ENCODE data around the gene ADI1.
"Not testable (repeated sequence)": the region's sequence is repeated elsewhere in the genome, so short reads cannot be mapped to it uniquely, and the experiment has no call there.

ADI1 gene

DNA sequence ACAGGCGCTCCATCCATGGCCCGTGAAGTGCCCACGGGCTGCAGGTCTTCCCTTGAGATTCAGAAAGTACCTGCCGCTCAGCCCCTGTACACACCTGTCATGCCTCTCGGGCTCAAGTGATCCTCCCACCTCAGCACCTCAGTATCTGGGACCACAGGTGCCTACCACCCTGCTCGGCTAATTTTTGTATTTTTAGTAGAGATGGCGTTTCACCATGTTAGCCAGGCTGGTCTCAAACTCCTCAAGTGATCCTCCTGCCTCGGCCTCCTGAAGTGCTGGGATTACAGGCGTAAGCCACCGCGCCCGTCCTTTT, 26.9 kb downstream of the ADI1 start:
- not testable (repeated sequence) for DNase-seq

DNA sequence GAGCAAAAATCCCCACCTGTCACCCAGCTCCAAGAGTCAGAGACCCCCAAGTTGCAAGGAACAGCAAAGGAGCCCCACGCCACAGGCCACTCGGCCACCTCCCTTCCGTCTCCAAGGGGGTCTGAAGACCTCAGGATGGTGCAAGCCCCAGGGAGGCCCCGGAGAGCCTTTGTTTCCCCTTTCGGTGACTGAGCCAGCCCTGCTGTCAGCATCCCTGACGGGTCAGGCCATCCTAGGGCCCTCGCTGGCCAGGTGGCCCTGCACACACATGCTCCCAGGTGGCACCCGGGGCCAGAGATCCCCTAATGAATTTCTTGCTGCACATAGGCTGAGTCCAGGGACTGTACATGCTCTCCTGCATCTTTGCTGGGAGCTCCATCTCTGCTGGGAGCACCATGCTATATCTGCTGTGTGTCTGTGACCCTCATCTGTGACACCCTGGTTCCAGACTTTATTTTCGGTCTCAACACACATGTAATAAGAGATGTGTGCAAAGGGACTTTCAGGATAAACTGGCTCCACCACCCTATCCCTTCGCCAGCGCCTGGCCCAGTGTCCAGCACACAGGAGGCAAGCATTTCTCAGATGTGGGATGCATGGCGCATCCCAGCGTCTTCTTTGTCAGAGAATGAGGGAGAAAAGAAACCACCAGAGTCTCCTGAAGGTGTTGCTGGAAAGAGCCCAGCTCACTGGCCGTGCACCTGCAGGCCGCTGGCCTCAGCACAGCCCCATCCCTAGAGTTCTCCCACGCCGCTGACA, 27.4 kb downstream of the ADI1 start:
- DNase-seq = no peak

DNA sequence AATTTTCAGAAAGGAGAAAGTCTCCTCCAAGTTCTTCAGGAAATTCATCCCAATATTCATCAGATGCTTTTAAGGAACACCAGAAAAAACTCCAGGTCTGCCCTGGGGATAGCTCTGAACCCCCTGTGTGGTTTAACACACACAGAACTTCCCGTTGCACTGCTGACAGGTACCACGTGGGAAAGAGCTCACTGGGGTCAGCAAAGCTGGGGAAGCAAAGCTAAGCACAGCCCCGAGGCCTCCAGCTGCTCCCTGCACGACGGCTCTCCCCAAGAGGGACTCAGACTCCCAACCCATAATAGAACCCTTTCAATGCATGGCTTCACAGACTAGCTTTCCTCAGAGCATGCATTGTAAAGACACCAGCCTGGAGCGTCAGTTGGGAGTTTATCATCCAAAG, 28.0 kb downstream of the ADI1 start:
- no peak for DNase-seq

DNA sequence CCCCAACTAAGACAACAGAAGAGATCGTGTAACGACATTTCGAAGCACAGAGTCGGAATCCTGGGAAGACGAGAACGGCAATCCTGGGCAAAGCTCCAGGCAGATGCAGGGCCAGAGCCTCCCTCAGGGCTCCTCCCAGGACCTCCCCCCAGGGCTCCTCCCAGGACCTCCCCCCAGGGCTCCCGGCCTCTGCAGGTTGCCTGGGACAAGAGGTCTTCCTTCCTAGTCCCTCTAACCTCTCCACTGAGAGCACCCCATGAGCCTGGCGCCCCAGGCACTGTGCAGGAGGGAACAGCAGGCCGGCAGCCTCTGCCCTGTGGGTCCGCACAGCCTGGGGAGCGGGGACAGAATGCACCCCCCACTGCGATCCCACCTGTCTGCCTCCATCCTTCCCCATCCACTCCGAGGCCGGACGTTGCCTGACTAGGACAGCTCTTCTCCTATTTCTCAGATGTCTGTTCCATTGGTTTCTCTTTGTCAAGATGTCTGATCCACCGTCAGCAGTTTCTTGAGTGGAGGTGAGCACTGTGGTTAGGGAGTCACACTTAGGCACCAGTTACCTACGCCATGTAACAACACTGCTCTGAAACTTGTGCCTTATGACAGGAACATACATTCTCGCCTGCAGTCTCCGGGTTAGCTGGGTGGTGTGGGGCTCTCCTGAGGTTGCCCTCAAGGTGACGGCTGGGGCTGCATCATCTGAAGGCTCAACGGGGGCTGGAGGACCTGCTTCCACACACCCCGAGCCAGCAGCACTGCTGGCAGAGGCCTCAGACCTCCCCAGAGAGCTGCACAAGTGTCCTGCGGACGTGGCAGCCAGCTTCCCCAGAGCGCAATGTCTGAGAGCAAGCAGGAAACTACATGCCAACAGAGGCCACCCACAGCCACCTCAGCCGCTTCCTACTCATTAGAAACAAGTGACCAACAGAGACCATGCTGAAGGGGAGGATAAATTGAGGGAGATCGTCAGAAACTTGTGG, 28.9 kb downstream of the ADI1 start:
- no peak for DNase-seq

DNA sequence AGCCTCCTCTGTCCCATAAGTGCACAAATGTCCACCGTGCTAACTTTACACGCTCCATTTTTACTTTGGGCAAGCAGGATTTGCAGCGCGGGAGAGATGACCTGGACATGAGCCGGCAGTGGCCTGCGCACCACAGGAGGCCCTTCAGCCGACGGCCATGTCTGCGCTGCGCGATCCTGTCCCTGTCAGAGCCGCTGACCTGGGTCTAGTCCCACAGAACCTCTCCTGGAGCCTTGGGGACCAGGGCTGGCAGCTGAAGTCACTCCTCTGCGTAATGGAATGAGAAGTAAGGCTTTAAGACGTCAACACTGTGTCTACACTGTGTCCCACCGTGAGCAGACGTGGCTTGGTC, 29.6 kb downstream of the ADI1 start:
- no peak for DNase-seq

DNA sequence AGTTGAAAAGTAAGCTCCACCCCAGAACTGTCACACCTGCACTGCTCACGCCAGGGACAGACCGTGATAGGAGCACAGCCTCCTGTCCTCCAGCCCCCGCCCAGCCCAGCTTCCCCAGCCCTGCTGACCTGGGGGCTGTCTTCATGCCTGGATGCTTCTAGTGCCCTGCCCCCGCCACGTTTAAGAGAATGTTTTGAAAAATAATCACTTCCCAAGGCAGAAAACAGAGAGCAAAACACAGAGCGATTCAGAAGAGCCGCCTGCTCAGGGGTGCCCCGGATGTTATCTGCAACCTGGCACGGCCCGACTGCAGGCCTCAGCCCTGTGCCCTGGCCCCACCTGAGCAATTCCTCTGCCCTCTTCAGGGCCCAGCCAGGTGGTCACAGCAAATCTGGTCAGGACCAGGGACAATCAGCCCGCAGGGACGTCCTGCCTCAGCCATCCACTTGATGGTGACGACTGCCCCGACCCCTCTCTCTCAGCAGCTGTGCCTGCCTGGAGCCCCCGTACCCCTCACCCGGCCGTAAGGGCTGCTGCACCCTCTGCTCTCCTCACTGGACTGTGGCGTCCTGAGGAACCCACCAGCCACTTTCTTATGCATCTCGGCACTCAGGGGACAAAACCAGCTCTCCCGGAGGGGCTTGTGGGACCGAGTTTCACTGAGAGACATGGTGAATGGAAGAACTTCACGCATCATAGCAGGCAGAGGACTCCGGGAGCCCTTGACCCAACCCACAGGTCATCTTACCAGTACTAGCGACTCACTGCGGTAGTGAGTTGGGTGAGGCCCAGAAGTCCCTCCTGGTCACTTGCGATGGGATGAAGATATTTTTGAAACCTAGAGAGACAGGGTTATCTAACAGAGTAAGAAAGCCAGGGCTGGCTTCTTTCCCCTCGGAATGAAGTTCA, 30.2 kb downstream of the ADI1 start:
- no peak for DNase-seq

DNA sequence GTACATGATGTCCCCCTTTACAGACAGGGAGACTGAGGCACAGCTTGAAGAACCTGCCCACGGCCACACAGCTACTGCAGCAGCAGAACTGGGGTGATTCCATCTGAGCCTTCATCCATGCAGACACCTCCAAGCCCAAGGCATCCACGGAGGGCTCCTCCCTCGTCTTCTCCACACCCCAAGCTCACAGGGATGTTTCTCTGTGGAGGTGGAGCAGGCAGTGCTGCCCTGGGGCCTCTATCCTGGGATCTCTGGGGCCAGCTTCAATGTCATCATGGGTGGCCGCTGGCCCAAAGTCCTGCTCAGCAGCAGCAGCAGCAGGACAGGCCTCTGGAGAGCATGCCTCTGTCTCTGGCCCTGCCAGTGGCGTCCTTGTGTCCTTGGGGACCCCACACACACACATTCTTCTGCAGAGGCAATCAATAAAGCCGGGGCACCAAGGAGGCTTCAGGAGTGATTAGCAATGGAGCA, 31.2 kb downstream of the ADI1 start:
- no peak for DNase-seq

DNA sequence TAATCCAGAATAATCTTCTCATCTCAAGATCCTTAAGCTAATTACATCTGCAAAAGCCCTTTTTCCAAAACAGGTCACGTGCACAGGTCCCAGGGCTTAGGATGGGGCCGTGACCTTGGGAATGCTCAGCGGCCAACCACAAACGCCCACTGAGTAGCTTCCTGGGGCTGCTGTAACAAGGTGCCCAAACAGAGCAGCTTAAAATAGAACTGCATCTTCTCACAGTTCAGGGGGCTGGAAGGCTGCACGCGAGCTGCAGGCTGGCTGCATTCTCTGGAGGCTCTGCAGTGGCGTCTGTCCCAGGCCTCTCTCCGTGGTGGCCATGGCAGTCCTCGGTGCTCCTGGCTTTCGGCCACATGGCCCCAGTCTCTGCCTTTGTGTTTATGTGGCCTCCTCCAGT, 31.9 kb downstream of the ADI1 start:
- no peak for DNase-seq

DNA sequence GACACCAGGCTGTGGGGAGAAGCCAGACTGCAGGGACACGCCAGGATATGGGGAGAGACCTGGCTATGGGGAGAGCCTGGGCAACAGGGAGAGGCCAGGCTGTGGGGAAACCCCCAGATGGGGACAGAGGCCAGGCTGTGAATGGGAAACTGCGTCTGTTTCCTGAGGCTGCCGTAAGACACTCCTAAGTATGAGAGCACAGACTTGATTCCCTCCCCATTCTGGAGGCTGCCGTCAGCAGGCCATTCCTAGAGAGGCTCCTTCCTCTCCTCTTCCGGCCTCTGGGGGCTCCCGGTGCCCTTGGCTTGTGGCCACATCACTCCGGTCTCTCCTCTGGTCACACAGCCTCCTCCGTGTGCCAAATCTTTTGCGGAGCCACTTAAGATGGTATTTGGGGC, 32.3 kb downstream of the ADI1 start:
- DNase-seq = no peak

DNA sequence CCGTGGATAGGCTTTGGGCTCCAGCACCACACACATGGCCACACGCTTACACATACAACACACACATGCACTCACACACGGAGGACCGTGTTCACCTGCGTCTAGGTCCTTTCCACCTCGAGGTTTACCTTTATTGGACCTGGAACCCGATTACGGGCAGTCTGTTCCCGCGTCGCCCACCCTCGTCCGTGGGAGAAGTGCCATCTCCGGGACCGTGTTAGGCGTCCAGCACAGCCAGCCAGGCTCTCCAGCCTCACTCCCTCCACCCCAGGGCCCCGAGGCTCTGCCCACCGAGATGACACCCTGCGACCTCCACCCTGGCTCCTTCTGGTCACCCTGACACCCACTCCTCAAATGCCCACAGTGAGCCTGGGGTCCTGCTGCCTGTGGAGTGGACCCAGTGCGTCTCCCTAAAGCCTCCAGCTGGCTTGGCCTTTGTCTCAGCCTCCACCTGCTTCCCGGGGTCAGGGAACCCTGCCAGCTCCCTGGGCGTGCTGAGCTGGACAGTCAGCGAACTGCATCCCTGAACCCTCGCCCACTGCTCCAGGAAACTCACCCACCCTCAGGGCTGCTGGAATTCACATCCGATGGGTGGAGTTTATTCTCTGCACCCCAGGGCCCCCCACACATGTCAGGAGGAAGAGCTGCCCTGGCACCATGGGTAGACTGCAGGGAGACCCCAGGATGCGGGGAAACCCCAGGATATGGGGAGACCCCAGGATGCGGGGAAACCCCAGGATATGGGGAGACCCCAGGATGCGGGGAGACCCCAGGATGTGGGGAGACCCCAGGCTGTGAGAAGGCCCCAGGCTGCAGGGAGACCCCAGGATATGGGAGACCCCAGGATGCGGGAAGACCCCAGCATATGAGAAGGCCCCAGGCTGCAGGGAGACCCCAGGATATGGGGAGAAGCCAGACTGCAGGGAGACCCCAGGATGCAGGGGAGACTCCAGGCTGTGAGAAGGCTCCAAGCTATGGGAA, 33.0 kb downstream of the ADI1 start:
- no peak for DNase-seq

DNA sequence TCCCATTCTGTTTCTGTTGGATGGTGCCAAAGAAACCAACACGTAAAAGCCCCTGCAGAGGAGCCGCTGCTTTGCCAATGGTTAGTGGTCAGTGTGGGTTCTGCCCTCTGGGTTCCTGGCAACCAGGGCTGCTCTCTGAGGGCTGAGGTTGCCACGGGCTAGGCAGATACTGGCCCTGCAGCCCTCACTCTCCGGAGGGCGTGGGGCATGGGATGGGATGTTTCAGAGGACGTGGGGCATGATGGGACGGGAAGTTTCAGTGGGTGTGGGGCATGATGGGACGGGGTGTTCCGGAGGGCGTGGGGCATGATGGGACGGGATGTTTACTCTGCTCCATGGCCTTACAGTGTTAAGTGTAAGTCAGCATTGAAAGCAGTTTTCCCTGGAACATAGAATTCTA, 34.2 kb downstream of the ADI1 start:
- no peak for DNase-seq

DNA sequence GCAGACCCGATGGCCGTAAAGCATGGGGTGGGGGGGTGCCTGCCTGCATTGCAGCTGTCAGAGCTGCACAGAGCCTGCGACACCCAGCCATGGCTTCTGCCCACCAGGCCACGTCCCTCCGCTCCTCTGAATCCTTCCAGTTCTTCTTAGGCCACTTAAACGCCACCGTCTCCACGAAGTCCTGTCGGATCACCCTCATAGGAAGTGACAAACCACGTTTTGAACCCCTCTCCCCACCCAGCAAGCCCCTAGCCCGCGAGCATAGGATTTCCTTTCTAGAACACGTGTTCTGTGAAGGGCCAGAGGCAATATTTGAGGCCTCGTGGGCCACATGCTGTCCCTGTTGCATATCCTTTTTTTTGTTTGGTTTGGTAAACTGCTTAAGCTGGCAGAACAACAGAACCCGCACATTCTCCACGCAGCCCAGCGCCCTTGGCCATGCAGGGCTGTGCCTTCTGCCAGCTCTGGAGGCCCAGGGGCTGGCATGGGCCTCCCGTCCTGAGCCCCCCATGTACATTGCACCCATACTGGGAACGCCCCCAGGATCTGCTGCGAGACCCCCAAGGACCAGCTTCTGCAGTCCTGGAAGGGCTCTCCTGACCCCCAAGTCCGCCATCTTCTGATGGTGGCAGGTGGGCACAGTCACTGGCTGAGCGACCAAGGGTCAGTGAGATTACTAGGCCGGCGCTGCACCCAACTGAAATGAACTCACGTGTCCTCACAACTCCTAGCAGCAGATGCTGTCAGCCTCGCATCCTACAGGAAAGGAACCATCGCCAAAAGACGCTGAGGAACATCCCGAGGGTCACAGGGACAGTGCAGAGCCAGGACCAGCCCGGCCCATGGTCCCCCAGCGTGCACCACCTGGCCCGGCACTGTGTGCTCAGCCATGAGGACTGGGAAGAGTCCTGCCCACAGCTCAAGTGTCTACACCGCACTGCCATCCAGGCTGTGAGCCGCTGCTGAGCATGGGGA, 35.1 kb downstream of the ADI1 start:
- no peak for DNase-seq

DNA sequence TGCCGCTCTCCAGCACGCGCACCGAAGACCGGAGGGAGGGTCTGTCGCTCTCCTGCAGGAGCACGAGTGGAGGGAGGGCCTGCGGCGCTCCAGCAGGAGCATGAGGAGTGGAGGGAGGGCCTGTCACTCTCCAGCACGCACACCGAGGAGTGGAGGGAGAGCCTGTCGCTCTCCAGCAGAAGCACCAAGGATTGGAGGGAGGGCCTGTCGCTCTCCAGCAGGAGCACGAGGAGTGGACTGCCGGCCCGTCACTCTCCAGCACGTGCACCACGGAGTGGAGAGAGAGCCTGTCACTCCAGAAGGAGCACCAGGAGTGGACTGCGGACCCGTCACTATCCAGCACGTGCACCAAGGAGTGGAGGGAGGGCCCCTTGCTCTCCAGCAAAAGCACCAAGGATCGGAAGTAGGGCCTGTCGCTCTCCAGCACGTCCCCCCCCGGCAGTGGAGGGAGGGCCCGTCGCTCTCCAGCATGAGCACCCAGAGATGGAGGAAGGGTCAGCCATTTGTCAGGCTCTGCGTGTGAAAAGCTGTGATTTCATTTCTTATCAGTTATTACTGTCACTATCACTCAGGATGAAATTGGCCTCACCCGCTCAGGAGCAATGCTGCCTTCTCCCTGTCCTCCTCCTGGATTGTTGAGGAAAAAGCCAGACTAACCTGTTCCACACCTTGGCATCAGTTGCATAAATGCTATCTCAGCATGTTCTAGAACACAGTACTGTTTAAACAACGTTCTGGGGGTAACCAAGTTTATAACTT, 35.9 kb downstream of the ADI1 start:
- no peak for DNase-seq

DNA sequence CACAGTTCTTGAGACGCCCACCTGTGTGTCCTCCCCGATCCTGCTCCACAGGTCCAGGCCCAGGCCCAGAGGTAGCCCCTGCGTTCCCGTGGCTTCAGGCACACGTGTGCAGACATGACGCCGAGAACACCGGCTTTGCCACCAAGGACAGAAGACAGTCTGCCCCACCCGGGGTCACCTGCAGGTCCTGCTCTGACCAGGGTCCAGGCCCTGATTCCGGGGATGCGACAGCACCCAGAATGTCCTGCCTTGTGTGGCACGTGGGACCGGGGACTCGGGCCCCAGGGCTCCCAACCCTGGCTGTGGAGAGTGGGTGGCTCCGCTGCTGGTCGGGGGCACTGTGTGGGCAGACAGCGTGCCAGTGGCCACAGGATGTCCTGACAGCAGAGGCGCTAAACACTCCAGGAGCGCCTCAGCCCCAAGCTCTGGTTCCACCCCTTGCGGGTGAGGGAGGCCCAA, 36.9 kb downstream of the ADI1 start:
- no peak for DNase-seq

DNA sequence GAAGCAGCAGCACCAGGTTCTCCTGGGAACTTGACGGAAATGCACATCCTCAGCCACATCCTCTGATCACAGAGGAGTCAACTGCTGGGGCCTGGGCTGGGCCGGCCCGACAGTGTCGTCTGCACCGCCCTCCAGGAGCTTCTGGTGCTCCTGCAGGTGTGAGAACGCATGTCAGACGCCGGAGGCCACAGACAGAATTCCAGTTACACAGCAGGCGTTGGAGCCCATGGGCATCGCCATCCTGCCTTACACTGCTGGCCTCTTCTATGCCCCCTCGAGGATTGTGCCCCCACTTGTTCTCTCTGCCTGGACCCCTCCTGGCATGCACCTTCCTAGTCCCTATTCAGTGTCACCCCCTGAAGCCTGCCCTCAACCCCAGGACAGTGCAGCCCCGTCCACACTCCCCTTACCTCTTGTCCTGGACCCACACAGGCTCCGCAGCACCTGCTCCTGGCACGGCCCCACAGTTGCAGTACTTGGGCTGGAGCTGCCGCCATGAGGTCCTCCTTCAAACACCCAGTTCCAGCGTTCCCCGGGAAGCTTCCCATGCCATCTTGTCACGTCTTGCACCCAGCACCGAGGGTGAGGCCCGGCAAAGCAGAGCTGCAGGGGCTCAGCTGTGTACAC, 37.5 kb downstream of the ADI1 start:
- DNase-seq = no peak

DNA sequence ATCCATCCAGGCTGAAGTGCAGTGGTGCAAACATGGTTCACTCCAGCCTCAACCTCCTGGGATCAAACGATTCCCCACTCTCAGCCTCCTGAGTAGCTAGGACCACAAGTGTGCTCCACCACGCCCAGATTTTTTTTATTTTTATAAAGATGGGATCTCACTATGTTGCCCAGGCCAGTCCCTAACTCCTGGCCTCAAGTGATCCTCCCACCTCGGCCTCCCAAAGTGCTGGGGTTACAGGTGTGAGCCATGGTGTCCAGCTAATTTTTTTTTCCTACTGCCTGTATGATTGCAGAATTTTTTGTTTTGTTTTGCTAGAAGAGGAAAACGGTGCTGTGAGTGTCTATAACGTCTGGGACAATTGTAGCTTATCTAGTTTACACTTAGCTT, 38.3 kb downstream of the ADI1 start:
- DNase-seq = no peak

DNA sequence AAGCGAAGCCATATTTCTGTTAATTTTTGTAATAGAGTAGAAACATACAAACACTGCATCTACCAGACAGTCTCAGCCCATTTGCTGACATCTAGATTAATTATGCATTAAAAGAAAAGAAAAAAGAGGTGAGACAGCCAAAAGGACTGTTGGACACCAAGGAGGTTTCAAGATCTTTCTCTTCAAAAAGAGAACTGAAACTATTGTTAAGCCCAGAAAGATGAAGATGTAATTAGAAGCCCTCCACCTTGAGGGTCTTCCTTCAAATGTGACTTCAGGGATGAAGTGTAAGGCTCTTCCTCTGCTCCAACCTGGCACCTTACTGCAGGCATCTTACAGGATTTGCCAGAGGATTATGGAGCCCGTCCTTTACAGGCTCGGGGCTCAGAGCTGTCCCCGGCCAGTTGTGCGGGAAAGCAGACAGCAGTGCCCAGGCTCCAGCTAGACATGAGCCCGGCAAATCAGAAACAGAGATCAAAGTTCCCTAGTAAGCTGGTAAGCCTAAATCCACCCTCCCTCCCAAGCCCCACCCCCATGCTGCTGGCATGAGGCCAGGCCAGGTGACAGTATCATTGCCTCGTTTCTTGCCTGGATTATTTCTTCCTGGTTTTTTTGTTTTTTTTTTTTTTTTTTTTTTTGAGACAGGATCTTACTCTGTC, 38.9 kb downstream of the ADI1 start:
- DNase-seq = no peak

DNA sequence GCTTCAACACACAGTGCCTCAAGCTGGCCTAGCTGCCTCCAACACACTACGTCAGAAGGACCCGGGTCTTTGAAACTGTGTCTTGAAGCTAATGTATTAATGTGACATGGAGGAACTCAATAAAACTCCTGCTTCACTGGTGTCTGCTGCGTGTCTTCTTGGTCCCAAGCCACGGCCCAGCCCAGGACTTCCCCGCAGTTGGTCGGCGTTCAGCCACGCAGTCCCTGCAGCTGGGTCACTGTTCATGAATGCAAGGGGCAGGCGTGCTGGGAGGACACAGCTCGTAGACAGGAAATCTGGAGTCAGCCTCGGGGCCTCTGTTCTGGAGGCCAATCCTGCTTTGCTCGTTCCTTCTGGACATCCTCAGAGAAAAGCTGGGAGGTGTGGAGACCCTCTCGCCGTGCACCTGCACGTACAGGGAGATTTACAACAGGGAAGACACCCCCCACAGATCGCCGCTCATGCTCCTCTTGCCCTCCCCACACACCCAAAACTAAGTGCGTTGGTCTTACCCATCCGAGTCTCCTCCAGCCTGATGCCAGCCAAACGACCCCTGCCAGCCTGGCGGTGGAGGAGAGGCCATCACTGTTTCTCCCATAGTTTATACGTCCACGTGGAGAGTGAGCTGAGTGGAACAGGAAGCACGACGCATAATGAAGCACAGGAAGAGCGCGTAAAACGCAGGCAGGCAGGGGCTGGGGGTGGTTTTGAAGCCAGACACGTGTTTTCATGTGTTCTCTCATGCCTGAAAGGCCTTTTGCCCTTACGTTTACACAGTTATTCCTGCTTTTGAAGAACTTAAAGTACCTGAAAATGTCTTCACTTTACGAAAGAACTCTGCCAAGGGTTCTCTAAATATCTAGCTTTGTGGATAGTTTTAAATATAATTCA, 39.7 kb downstream of the ADI1 start:
- DNase-seq = no peak
